GM18868 (cell line): ENCODE data around the gene TMEM129.

Source experiments
- ATAC-seq: cut with Tn5 transposase; IDR thresholded peaks from one replicate; pipeline ENCODE4 v1.9.1; 2021; ENCODE audit warnings: mild to moderate bottlenecking, moderate library complexity; ENCODE audit not compliant: unreplicated experiment

TMEM129 gene

DNA sequence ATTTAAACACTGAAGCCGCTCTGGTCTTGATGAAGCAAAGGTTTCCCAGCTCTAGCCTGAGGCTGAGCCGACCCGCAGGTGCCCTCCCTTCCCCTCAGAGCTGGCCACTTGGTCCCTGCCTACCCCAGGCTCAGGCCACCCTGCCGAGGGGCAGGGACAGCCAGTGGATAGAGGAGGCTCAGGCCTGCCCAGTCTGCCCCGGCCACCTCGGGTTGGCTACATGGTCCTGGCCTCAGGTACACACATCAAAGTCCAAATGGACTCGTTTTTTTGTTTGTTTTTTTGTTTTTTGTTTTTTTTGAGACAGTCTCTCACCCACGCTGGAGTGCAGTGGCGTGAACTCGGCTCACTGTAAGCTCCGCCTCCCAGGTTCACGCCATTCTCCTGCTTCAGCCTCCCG lies 24.0 kb upstream of the TMEM129 start:
- no peak for ATAC-seq

DNA sequence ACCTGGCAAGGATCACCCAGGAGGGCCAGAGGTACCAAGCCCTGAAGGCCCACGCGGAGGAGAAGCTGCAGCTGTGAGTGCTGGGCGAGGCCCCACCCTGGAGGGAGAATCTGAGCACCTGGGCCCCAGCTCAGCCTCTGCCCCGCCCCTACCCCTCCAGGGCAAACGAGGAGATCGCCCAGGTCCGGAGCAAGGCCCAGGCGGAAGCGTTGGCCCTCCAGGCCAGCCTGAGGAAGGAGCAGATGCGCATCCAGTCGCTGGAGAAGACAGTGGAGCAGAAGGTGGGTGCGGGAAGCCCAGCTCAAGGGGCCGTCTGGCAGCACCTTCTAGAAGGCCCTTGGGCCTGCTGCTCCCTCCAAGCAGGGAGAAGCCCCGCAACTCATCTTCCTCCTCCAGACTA lies 23.4 kb upstream of the TMEM129 start:
- ATAC-seq, result no peak

DNA sequence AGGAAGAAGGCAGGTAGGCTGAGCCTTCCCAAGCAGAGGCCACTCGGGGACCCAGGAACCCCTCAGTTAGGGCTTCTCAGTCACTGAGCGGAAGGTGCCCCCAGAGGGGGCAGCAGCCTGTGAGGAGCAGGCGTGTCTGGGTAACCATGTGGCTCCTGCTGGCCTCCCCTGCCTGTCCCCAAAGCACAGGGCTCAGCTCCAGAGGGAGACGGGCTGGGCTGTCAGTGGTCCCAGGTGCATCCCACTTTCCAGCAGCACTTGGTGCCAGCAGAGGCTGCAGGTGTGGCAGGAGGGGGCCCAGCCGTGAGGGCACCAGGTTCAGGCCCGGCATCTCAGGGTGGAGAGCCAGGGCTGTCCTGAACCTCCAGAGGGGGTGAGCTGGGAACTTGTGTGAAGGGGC lies 22.9 kb upstream of the TMEM129 start:
- ATAC-seq, result no peak

- ATAC-seq, result no peak
Observed at GRCh38 chr4:1743551-1743950, 22.4 kb upstream of the TMEM129 start.

DNA sequence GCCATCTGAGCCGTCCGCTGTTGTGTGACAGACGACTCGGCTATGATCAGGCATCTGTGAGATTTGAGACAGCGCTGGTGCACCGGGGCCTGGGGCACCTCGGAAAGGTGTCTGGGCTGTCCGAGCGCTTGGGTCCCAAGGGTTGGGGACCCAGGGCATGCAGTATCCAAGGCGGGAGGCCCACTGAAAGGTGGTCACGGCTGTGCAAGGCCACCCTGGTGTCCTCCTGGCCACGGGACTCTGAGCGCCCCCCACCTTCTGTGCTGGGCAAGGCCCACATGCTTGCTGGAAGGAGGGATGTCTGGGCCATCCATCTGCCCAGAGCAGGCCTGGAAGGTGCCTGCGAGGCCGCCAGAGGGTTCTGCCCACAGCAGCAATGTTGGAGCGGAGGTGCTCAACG lies 20.1 kb upstream of the TMEM129 start:
- ATAC-seq, result no peak

GRCh38 chr4:1740021-1740545 lies 19.0 kb upstream of the TMEM129 start:
- no peak for ATAC-seq

DNA sequence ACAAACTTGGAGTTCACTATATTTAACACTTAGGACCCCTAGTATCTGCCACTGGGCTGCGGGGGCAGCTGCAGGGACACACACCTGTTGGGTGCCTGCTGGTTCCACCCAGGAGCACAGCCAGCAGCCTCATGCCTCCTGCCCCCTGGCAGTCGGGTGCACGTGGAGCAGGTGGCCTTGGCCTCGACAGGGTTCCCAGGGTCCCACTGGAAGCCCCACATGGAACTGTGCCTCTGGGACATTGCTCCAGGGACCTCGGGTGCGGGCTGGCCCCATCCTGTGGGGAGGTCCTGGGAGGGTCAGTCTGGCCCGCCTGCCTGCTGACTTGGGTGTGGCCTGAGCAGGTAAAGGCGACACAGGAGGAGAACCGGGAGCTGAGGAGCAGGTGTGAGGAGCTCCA lies 18.2 kb upstream of the TMEM129 start:
- no peak for ATAC-seq

GRCh38 chr4:1738410-1738809 lies 17.3 kb upstream of the TMEM129 start:
- ATAC-seq, result no peak

GRCh38 chr4:1737666-1738065 lies 16.5 kb upstream of the TMEM129 start:
- ATAC-seq, result no peak

GRCh38 chr4:1736812-1737211 lies 15.7 kb upstream of the TMEM129 start:
- no peak for ATAC-seq

- ATAC-seq, result no peak
Observed at GRCh38 chr4:1735215-1735614, 14.1 kb upstream of the TMEM129 start.

DNA sequence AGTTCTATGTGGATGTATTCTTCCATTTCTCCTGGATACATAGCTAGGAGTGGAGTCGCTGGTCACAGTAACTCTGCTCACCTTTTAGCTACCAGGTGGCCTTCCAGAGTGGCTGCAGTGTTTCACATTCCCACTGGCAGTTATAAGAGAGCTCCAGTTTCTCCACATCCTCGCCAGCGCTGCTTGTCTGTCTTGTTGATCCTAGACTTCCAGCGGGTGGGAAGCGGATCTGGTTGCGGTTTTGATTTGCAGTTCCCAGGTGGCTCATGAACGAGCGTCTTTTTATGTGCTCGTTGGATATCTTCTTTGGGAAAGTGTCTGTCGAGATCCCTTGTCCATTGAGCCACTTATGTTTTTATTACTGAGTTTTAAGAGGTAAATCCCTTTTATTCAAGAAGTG lies 11.8 kb upstream of the TMEM129 start:
- no peak for ATAC-seq

DNA sequence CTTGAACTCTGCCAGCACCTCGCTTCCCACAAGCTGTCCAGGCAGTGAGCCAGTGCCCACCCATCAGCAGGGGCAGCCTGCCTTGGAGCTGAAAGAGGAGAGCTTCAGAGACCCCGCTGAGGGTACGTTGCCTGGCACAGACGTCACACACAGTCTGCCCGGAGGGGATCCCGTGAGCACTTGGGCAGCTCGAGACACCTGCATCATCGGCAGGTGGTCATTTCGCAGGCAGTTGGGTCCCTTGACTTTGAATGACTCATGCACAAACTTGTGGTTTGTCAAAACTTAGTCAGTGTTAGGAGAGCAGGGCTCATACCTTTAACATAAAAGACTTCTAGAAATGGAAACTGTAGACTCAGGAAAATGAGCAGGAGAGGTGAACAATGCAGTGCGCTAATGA lies 10.1 kb upstream of the TMEM129 start:
- ATAC-seq, result no peak

DNA sequence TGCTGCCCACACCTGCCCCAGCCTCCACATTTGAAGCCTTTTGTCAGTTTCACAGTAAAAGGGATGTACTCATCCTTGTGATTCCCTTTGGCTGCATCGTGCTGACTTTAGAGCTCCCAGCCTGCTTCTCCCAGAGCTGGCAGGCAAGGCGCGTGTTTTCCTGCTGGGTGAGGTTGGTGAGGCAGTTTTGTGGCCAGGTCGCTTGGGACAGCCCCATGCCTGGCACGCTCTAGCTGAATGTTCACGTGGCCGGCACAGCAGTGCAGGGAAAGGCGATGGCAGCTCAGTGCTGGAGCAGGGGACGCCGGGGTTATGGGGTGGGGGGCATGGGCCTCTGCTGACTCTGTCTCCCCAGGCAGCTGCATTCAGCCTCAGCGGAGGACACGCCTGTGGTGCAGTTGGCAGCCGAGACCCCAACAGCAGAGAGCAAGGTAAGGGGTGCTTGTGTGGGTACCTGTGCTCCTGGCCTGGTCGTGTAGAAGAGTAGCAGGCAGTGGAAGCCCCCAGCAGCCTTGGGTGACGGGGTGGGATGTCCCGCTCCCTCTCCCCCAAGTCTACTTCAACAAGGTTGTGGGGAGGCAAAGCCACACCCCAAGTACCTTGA lies 9.5 kb upstream of the TMEM129 start:
- no peak for ATAC-seq

GRCh38 chr4:1728061-1728980 lies 7.2 kb upstream of the TMEM129 start:
- ATAC-seq, result no peak

- no peak for ATAC-seq
Observed at GRCh38 chr4:1727117-1728031, 6.3 kb upstream of the TMEM129 start.

DNA sequence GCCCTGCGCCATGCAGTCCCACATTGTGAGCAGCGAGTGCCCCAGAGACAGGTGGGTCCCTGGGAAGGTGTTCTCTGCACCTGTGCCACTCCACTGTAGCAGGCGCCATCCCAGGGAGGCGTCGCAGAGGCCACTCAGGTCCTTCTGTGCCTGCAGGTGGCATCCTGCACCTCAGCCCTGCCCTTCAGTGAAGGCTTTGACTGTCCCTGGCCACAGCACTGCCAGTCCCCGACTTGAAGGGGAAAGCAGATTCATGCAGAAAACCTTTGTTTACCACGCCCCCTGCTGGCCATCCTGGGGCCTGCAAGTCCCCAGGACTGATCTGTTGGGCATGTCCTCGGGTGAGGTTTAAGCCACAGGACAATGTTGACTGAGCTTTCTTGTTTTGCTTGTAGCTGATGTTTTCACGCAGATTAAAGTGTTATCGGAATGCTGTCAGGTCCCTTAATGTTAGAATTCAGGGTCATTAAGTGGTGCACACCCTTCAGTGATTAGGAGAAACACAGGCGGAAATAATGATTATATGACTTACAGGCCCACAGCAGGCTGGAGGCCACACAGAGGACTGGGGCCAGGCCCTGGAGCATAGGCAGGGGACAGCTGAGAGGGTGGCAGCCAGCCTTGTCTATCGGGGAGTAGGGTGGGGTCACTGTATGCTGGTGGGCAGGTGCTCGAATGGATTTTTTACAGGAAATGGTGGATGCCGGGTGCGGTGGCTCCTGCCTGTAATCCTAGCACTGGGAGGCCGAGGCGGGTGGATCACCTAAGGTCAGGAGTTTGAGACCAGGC lies 5.2 kb upstream of the TMEM129 start:
- no peak for ATAC-seq

DNA sequence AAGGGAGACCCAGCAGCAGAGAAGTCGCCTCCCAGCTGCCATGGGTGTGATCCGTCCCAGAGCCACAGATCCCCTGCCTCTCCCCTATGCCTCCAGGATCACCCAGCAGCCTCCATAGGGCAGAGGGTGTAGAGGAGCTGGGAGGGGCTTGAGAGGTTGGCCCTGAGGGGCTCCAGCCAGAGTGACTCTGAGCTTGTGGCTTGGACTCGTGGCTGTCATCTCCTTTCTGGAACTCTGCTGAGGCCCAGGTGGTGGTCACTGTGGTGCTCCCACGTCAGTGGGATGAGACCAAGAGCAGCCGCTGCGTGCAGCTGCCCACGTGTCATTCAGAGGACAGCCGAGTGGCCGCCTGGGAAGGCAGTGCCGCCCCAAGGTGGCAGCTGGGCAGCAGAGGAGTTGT lies 4.4 kb upstream of the TMEM129 start:
- ATAC-seq, result no peak

DNA sequence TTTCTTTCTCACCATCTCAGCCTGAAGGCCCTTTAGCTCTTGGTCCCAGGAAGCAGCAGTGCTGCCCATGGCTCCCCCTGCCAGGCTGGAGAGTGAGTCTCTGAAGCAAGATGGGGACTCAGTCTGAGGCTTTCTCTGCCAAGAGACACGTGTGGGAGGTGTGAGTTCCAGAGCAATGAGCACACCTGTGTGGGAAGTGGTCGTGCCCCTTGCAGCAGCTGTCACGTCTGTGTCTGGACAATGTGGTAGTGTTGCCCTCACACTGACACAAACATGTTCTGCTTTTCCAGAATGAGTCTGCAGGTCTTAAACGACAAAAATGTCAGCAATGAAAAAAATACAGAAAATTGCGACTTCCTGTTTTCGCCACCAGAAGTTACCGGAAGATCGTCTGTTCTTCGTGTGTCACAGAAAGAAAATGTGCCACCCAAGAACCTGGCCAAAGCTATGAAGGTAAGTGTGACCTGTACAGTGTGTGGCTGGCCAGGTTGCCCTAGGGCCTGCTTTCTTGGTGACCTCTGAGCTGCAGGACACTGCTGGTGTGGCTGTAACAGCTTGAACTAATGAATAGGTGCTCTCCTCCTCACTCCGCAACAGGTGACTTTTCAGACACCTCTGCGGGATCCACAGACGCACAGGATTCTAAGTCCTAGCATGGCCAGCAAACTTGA lies 2.1 kb upstream of the TMEM129 start:
- ATAC-seq, result no peak

GRCh38 chr4:1722551-1723118 lies 1.5 kb upstream of the TMEM129 start:
- ATAC-seq, result no peak
